ENCODE measurements around the gene IFI27L2.

The IFI27L2 gene

GRCh38 chr14:94135476-94135875 is 6.1 kb upstream of the IFI27L2 start:
- peaks cover 0 to 4% (median 0%) of the 10 kb centered on the region in 3 donors for H3K9me3 ChIP-seq
- TF ChIP-seq CTCF (IDR thresholded peaks at IDR 0.05): no peak
- no peak overlapping the region for H3K27ac ChIP-seq
- H3K36me3 ChIP-seq: no peaks in the 10 kb centered on the region
- no peak for DNase-seq
- H3K27me3 ChIP-seq: peaks cover 0 to 21% of the 10 kb centered on the region in 2 donors
- intact Hi-C loops (cut with DNase I; ENCODE audit: low total_unique reads): loop anchor here (5.0 to 10.0 kb wide), 2 partner anchors 98 to 191 kb away; no protein-coding TSS in a partner anchor
- H3K4me3 ChIP-seq: no peak overlapping the region
- peaks cover 0 to 3% (median 0%) of the 10 kb centered on the region in 4 donors for H3K4me1 ChIP-seq

GRCh38 chr14:94132285-94132887 is 3.0 kb upstream of the IFI27L2 start:
- no peak overlapping the region for H3K4me3 ChIP-seq
- peaks cover 0 to 7% (median 0%) of the 10 kb centered on the region in 3 donors for H3K36me3 ChIP-seq
- H3K27me3 ChIP-seq: peaks cover 0 to 5% of the 10 kb centered on the region in 2 donors
- peaks cover 0 to 24% (median 16%) of the 10 kb centered on the region in 4 donors for H3K4me1 ChIP-seq
- peak; percentile 57 to 78 for TF ChIP-seq CTCF (IDR thresholded peaks at IDR 0.05)
- H3K27ac ChIP-seq: no peak overlapping the region
- peak in 1 of 2 donors; percentile 38 for DNase-seq
- peaks cover 0 to 4% (median 0%) of the 10 kb centered on the region in 3 donors for H3K9me3 ChIP-seq
- intact Hi-C loops (cut with DNase I; ENCODE audit: low total_unique reads): loop anchor here (10.0 kb wide), 1 partner anchor 188 kb away; no protein-coding TSS in a partner anchor

- Histone ChIP-seq H3K9me3 (no peaks in the 10 kb centered on the region), H3K27me3 (peaks cover 0 to 5% of the 10 kb centered on the region in 2 donors), H3K4me1 (peaks cover 0 to 21% (median 16%) of the 10 kb centered on the region in 4 donors), H3K36me3 (peaks cover 0 to 16% (median 0%) of the 10 kb centered on the region in 3 donors), H3K27ac (peak overlapping the region; percentile 75 to 78), H3K4me3 (peak overlapping the region; percentile 53 to 57)
- DNase-seq: peak in 1 of 2 donors; percentile 54
- no peak for TF ChIP-seq CTCF (IDR thresholded peaks at IDR 0.05)
- intact Hi-C loops (cut with DNase I; ENCODE audit: low total_unique reads): loop anchor here (10.0 kb wide), 1 partner anchor 185 kb away; no protein-coding TSS in a partner anchor
Observed at GRCh38 chr14:94129758-94130414, 482 bp upstream of the IFI27L2 start.

- peak overlapping the region in 1 of 2 donors; percentile 78 for H3K27ac ChIP-seq
- intact Hi-C loops (cut with DNase I; ENCODE audit: low total_unique reads): no loop called here
- no peaks in the 10 kb centered on the region for H3K9me3 ChIP-seq
- TF ChIP-seq CTCF (IDR thresholded peaks at IDR 0.05): no peak
- DNase-seq: no peak
- H3K4me1 ChIP-seq: peaks cover 0 to 21% (median 16%) of the 10 kb centered on the region in 4 donors
- peak overlapping the region in 1 of 2 donors; percentile 53 for H3K4me3 ChIP-seq
- peaks cover 0 to 5% of the 10 kb centered on the region in 2 donors for H3K27me3 ChIP-seq
- peaks cover 0 to 16% (median 0%) of the 10 kb centered on the region in 3 donors for H3K36me3 ChIP-seq
Observed at GRCh38 chr14:94128216-94128839, 1.1 kb downstream of the IFI27L2 start.

- Histone ChIP-seq H3K27me3 (peaks cover 0 to 5% of the 10 kb centered on the region in 2 donors), H3K4me3 (no peak overlapping the region), H3K36me3 (peaks cover 0 to 16% (median 0%) of the 10 kb centered on the region in 3 donors), H3K4me1 (peaks cover 0 to 21% (median 16%) of the 10 kb centered on the region in 4 donors), H3K9me3 (no peaks in the 10 kb centered on the region), H3K27ac (no peak overlapping the region)
- no peak for DNase-seq
- TF ChIP-seq CTCF (IDR thresholded peaks at IDR 0.05): no peak
- intact Hi-C loops (cut with DNase I; ENCODE audit: low total_unique reads): no loop called here
Observed at GRCh38 chr14:94127330-94127729, 2.1 kb downstream of the IFI27L2 start.
